GM23338 (cell line): ENCODE data around the gene PLA2G4B. TPM values are rescaled to one million over a fixed set of nuclear protein-coding genes. Genes with fewer than 3 reads are reported as not detected.

ENCODE experiments used
- ATAC-seq: fragments of 200-7000 bp; cut with Tn5 transposase; 3 replicates; pipeline ENCODE4 v1.9.1; 2020
- DNase-seq: peaks from one replicate; pipeline ENCODE4 v3.0.0-alpha.2; 2015; ENCODE audit warnings: low spot score
- H2AFZ ChIP-seq: fragments of 200-600 bp; sonication (generic); 2 replicates; pipeline ENCODE4 v1.8.0; 2016; ENCODE audit warnings: antibody characterized with exemption, mild to moderate bottlenecking, moderate library complexity
- H3F3A ChIP-seq: fragments of 200-600 bp; sonication (generic); replicated peaks from 2 replicates; pipeline ENCODE4 v1.8.0; 2017; ENCODE audit warnings: antibody characterized with exemption, mixed run types, low read depth
- H3K27ac ChIP-seq: fragments of 200-600 bp; sonication (generic); 2 replicates; pipeline ENCODE4 v1.6.1; 2016; ENCODE audit warnings: low read depth
- H3K27me3 ChIP-seq: fragments of 200-600 bp; sonication (generic); 2 replicates; pipeline ENCODE4 v1.8.0; 2016; ENCODE audit warnings: mild to moderate bottlenecking, mixed run types, moderate library complexity; ENCODE audit not compliant: insufficient read depth
- H3K36me3 ChIP-seq: fragments of 200-600 bp; sonication (generic); 2 replicates; pipeline ENCODE4 v1.8.0; 2016; ENCODE audit warnings: mild to moderate bottlenecking; ENCODE audit not compliant: insufficient read depth
- H3K4me1 ChIP-seq: fragments of 200-600 bp; sonication (generic); 2 replicates; pipeline ENCODE4 v1.8.0; 2016; ENCODE audit warnings: mild to moderate bottlenecking, moderate library complexity; ENCODE audit not compliant: insufficient read depth
- H3K4me2 ChIP-seq: fragments of 200-600 bp; sonication (generic); 2 replicates; pipeline ENCODE4 v1.7.1; 2017; ENCODE audit warnings: mixed run types
- H3K4me3 ChIP-seq: fragments of 200-600 bp; sonication (generic); 2 replicates; pipeline ENCODE4 v1.6.1; 2016; ENCODE audit warnings: mixed run types
- H3K79me2 ChIP-seq: fragments of 200-600 bp; sonication (generic); replicated peaks from 2 replicates; pipeline ENCODE4 v1.8.0; 2017; ENCODE audit warnings: mild to moderate bottlenecking; ENCODE audit not compliant: insufficient read depth
- H3K9me2 ChIP-seq: fragments of 200-600 bp; sonication (generic); 2 replicates; pipeline ENCODE4 v1.8.0; 2017; ENCODE audit not compliant: insufficient read depth
- H4K20me1 ChIP-seq: fragments of 200-600 bp; sonication (generic); replicated peaks from 2 replicates; pipeline ENCODE4 v1.8.0; 2017; ENCODE audit warnings: mild to moderate bottlenecking; ENCODE audit not compliant: insufficient read depth
- H3K27ac Mint-ChIP-seq: 2 replicates; pipeline ENCODE4 v1.8.0; 2020; ENCODE audit warnings: inconsistent platforms, mild to moderate bottlenecking, moderate library complexity, mixed read lengths
- H3K27me3 Mint-ChIP-seq: 3 replicates; pipeline ENCODE4 v1.8.0; 2022; ENCODE audit warnings: low read depth, mild to moderate bottlenecking, moderate library complexity, mixed read lengths, inconsistent platforms; ENCODE audit not compliant: insufficient read depth, poor library complexity
- H3K36me3 Mint-ChIP-seq: 3 replicates; pipeline ENCODE4 v1.8.0; 2021; ENCODE audit warnings: low read depth, mild to moderate bottlenecking, inconsistent platforms, moderate library complexity, mixed read lengths
- H3K4me1 Mint-ChIP-seq: 3 replicates; pipeline ENCODE4 v1.8.0; 2020; ENCODE audit warnings: mild to moderate bottlenecking, inconsistent platforms, mixed read lengths
- H3K4me3 Mint-ChIP-seq: 3 replicates; pipeline ENCODE4 v1.8.0; 2021; ENCODE audit warnings: moderate library complexity, mild to moderate bottlenecking, inconsistent platforms, mixed read lengths
- H3K9me3 Mint-ChIP-seq: 3 replicates; pipeline ENCODE4 v1.8.0; 2020; ENCODE audit warnings: moderate library complexity, mild to moderate bottlenecking, inconsistent platforms, mixed read lengths
- CREB1 ChIP-seq: fragments of 250-450 bp; sonication (Bioruptor Pico); IDR thresholded peaks from 2 replicates; pipeline ENCODE4 v1.5.0; 2020; ENCODE audit warnings: low read depth, mild to moderate bottlenecking, moderate library complexity
- ETS1 ChIP-seq: IDR thresholded peaks from 2 replicates; pipeline ENCODE4 v1.6.1; 2016; ENCODE audit warnings: antibody characterized with exemption
- EZH2 ChIP-seq: fragments of 200-600 bp; sonication (generic); IDR thresholded peaks from one replicate; pipeline ENCODE4 v1.8.0; 2017; ENCODE audit warnings: antibody characterized with exemption, mild to moderate bottlenecking, low read depth; ENCODE audit not compliant: unreplicated experiment
- EZH2phosphoT487 ChIP-seq: fragments of 200-600 bp; sonication (generic); IDR thresholded peaks from one replicate; pipeline ENCODE4 v1.8.1; 2018; ENCODE audit warnings: antibody characterized with exemption; ENCODE audit not compliant: unreplicated experiment
- JUNB ChIP-seq: IDR thresholded peaks from one replicate; pipeline ENCODE4 v1.6.1; 2016; ENCODE audit warnings: antibody characterized with exemption; ENCODE audit not compliant: unreplicated experiment
- REST ChIP-seq: IDR thresholded peaks from one replicate; pipeline ENCODE4 v1.6.1; 2018; ENCODE audit warnings: antibody characterized with exemption; ENCODE audit not compliant: unreplicated experiment
- STAT1 ChIP-seq: IDR thresholded peaks from one replicate; pipeline ENCODE4 v1.6.1; 2016; ENCODE audit warnings: antibody characterized with exemption; ENCODE audit not compliant: unreplicated experiment
- ZNF331 ChIP-seq: fragments of 250-450 bp; sonication (Bioruptor Pico); IDR thresholded peaks from 2 replicates; pipeline ENCODE4 v1.5.0; 2020; ENCODE audit warnings: low read depth, mild to moderate bottlenecking, moderate library complexity
- ZNF462 ChIP-seq: fragments of 250-450 bp; sonication (Bioruptor Pico); IDR thresholded peaks from 2 replicates; pipeline ENCODE4 v1.5.0; 2020; ENCODE audit warnings: mild to moderate bottlenecking, moderate library complexity
- polyA plus RNA-seq: library from polyadenylated mRNA; unstranded; fragments of >200 nt; fragmentation: Nextera tagmentation; extraction: Ambion mirVana; gene quantifications from 2 replicates; pipeline ENCODE4 v1.2.1, GENCODE V29; 2016
- total RNA-seq: library from RNA; depleted of rRNA; stranded (reverse); fragments of >200 nt; shearing (Covaris generic); gene quantifications from 2 replicates; pipeline ENCODE4 v1.2.3, GENCODE V29; 2014

PLA2G4B gene
- total and polyA plus RNA-seq, 2 experiments from 2014 or later, result 4.4 to 9.6 TPM

- TF ChIP-seq ZNF462 (CRISPR knock-in tag), result no peak
- TF ChIP-seq STAT1, result no peak
- no peak for TF ChIP-seq ETS1
- no peak for TF ChIP-seq JUNB
- TF ChIP-seq EZH2, result no peak
- TF ChIP-seq CREB1, result no peak
Observed at GRCh38 chr15:41883484-41883825, 44.8 kb downstream of the PLA2G4B start (continued).

- Histone ChIP-seq H3K9me2 (no peaks in the 10 kb centered on the region), H4K20me1 (no peaks in the 10 kb centered on the region), H3K27me3 (peaks cover 31% of the 10 kb centered on the region), H3K27ac (no peak overlapping the region), H3K4me2 (no peak overlapping the region), H3F3A (0 out of 2 replicates have a peak, but pooled peaks cover 4% of the 10 kb centered on the region), H3K4me3 (no peak overlapping the region), H3K4me1 (no peaks in the 10 kb centered on the region), H3K79me2 (no peaks in the 10 kb centered on the region), H3K36me3 (no peaks in the 10 kb centered on the region), H2AFZ (no peak overlapping the region)
- peaks cover 10% of the 10 kb centered on the region for H3K4me1 Mint-ChIP-seq
- no peak overlapping the region for H3K4me3 Mint-ChIP-seq
- H3K27ac Mint-ChIP-seq, result no peak overlapping the region
- DNase-seq (no peak), ATAC-seq (no peak)
- H3K9me3 Mint-ChIP-seq, result no peaks in the 10 kb centered on the region; the same call in 2 of the 3 replicates
- H3K27me3 Mint-ChIP-seq, result peaks cover 35% of the 10 kb centered on the region
- H3K36me3 Mint-ChIP-seq, result no peaks in the 10 kb centered on the region; the same call in 2 of the 3 replicates
- TF ChIP-seq ZNF331 (CRISPR knock-in tag), result no peak
- no peak for TF ChIP-seq EZH2phosphoT487
- no peak for TF ChIP-seq REST
- TF ChIP-seq CREB1, result no peak
Observed at GRCh38 chr15:41884458-41884857, 45.8 kb downstream of the PLA2G4B start.
